CD4-positive, alpha-beta T cell treated with Interleukin-1 beta for 1 hour (primary cell): Measurements from ENCODE around the gene RBM17.
"Not testable (repeated sequence)": the region's sequence is repeated elsewhere in the genome, so short reads cannot be mapped to it uniquely, and the experiment has no call there.

ENCODE experiments used
- DNase-seq, 2 donors: peaks; one replicate each; pipeline ENCODE4 v3.0.0-alpha.2; 2020 to 2022

RBM17 gene

DNA sequence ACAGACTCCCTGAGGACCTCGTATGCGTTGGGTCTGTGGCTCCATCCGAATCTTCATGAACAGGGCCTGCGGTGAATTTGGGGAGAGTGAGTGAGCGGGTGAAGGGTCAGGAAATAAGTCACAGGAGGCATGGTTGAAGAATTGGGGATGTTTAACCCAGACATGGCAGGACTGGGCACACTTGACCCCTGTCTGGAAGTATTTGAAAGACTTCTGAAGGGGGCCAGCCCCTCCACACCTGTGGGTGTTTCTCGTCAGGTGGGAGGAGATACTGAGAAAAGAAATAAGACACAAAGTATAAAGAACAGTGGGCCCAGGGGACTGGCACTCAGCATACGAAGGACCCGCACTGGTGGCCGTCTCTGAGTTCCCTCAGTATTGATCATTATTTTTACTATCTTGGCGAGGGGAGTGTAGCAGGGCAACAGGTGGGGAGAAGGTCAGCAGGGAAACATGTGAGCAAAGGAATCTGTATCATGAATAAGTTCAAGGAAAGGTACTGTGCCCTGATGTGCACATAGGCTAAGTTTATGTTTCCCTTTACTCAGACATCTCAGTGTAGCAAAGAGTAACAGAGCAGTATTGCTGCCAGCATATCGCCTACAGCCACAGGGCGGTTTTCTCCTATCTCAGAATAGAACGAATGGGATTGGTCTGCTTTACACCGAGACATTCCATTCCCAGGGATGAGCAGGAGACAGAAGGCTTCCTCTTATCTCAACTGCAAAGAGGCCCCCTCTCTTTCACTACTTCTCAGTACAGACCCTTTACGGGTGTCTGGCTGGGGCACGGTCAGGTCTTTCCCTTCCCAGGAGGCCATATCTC, 75.6 kb downstream of the RBM17 start:
- no peak for DNase-seq

DNA sequence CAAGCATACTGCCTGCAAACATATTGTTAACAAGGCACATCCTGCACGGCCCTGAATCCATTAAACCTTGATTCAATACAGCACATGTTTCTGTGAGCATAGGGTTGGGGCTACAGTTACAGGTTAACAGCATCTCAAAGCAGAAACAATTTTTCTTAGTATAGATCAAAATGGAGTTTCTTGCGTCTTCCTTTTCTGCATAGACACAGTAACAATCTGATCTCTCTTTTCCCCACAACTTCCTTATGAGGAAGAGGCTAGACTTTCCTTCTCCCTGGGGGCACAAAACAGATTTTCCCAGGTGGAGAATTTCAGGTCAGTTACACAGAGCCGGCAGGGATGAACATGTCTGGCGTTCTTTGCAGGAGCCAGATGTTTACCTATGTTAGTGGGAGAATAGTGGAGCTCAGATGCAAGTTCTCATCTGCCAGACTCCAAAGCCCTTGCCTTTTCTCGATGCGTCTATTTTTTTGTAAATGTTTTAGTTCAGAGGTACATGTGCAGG, 76.4 kb downstream of the RBM17 start:
- no peak for DNase-seq

DNA sequence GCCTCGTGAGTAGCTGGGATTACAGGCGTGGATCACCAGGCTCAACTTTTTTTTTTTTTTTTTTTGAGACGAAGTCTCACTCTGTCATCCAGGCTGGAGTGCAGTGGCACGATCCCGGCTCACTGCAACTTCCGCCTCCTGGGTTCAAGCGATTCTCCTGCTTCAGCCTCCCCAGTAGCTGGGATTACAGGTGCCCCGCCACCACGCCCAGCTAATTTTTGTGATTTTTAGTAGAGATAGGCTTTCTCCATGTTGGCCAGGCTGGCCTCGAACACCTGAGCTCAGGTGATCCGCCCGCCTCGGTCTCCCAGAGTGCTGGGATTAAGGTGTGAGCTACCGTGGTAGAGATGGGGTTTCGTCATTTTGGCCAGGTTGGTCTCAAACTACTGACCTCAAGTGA, 77.1 kb downstream of the RBM17 start:
- not testable (repeated sequence) for DNase-seq
